SK-N-MC (cell line): Measurements from ENCODE around the gene PTPRZ1.

Experiments used
- EZH2 ChIP-seq: fragments of 200-600 bp; sonication (generic); IDR thresholded peaks from one replicate; pipeline ENCODE4 v1.6.1; 2017; ENCODE audit warnings: antibody characterized with exemption
- POLR2AphosphoS5 ChIP-seq: IDR thresholded peaks from 2 replicates; pipeline ENCODE4 v1.6.1; 2012; ENCODE audit warnings: mild to moderate bottlenecking, low read depth, low read length, borderline replicate concordance

DNA sequence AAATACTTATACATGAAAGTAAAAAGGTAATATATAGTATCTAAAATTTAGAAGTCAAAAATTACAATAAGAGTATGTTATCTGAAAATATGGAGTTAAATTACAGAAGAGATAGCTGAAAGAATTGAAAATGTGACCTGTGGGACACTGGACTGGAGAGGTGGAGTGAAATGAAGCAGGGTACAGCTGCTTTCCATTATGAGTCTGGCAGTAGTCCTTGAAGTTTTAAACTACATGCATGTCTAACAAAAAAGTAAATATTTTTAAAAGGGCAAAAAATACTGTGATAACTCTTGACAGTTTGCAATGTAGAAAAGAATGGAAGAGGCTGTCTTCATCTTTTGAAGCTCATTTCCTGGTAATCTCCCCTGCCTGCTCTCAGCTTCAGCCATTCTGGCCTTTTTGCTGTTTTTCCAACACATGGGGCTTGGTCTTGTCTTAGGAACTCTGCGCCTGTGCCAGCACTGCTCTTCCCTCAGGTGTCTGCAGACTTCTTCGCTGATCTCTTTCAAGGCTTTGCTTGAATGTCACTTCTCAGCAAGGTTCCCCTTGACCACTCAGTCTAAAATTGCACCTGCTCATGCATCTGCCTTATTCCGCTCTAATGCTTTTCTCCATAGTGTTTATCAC lies 36.9 kb downstream of the PTPRZ1 start:
- TF ChIP-seq EZH2: no peak
- no peak for TF ChIP-seq POLR2AphosphoS5
